Measurements from ENCODE around the gene CDC14B. TPM values are rescaled to one million over a fixed set of nuclear protein-coding genes. Genes with fewer than 3 reads are reported as not detected.
"Not testable (repeated sequence)": the region's sequence is repeated elsewhere in the genome, so short reads cannot be mapped to it uniquely, and the experiment has no call there.

CDC14B gene
- total and polyA plus RNA-seq, 2 donors from 2014 or later, result 9.1 to 19.6 TPM

DNA sequence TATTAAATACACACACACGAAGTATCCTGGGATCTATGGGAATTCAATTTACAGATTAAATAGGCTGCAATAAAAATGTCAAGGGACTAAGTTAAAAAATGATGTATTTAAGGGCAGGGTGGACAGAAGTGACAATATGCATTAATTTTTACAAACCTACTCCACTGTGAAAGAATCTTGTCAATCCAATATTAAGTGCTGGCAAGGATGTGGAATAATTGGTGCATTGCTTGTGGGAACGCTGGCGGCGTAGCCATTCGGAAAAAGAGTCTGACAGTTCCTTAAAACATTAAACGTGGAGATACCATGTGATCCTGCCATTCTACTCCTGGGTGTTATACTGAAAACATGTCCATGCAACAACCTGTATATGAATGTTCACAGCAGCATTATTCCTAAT, 4.2 kb downstream of the CDC14B start:
- TF ChIP-seq, protein P1, sequence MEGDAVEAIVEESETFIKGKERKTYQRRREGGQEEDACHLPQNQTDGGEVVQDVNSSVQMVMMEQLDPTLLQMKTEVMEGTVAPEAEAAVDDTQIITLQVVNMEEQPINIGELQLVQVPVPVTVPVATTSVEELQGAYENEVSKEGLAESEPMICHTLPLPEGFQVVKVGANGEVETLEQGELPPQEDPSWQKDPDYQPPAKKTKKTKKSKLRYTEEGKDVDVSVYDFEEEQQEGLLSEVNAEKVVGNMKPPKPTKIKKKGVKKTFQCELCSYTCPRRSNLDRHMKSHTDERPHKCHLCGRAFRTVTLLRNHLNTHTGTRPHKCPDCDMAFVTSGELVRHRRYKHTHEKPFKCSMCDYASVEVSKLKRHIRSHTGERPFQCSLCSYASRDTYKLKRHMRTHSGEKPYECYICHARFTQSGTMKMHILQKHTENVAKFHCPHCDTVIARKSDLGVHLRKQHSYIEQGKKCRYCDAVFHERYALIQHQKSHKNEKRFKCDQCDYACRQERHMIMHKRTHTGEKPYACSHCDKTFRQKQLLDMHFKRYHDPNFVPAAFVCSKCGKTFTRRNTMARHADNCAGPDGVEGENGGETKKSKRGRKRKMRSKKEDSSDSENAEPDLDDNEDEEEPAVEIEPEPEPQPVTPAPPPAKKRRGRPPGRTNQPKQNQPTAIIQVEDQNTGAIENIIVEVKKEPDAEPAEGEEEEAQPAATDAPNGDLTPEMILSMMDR (IDR thresholded peaks at IDR 0.05; ENCODE audit: borderline replicate concordance, extremely low read depth, insufficient read depth), result no peak
- no peak overlapping the region for H3K9ac ChIP-seq (ENCODE audit: low read length in 3 of 3)
- intact Hi-C loops (cut with DNase I), result no loop called here
- no peaks in the 10 kb centered on the region for H3K27me3 ChIP-seq (ENCODE audit: control insufficient read depth, insufficient read depth, low read length)
- DNase-seq, result no peak
- H3K4me3 ChIP-seq (ENCODE audit: low read length in 3 of 3), result no peak overlapping the region
- no peak overlapping the region for H3K27ac ChIP-seq (ENCODE audit: low read depth in 2 of 2, low read length in 2 of 2)
- no peak for FAIRE-seq
- H3K36me3 ChIP-seq (ENCODE audit: control insufficient read depth in 2 of 3, insufficient read depth in 3 of 3, low read length in 3 of 3), result no peaks in the 10 kb centered on the region
- H3K9me3 ChIP-seq (ENCODE audit: control insufficient read depth in 2 of 3, insufficient read depth in 1 of 3, low read length in 3 of 3), result no peaks in the 10 kb centered on the region
- H3K4me1 ChIP-seq (ENCODE audit: control insufficient read depth in 2 of 3, insufficient read depth in 2 of 3, low read depth in 1 of 3, low read length in 3 of 3), result peaks cover 0 to 4% (median 0%) of the 10 kb centered on the region in 3 donors

DNA sequence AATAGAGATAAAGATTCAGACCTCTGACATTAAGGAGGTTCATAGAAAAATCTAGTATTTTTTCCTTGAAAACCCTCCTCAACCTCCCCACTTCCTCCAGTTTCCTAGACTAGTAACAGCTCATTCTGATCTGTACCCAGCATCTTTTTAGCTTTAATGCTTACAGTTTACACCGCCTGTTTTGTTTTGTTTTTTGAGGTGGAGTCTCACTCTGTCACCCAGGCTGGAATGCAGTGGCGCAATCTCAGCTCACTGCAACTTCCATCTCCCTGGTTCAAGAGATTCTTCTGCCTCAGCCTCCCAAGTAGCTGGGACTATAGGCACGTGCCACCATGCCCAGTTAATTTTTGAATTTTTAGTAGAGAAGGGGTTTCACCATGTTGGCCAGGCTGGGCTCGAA, 5.0 kb downstream of the CDC14B start:
- H3K27me3 ChIP-seq (ENCODE audit: control insufficient read depth, insufficient read depth, low read length); H3K9me3 ChIP-seq (ENCODE audit: control insufficient read depth in 2 of 3, insufficient read depth in 1 of 3, low read length in 3 of 3); H3K4me1 ChIP-seq (ENCODE audit: control insufficient read depth in 2 of 3, insufficient read depth in 2 of 3, low read depth in 1 of 3, low read length in 3 of 3); H3K36me3 ChIP-seq (ENCODE audit: control insufficient read depth in 2 of 3, insufficient read depth in 3 of 3, low read length in 3 of 3); H3K4me3 ChIP-seq (ENCODE audit: low read length in 3 of 3); DNase-seq; FAIRE-seq; H3K9ac ChIP-seq (ENCODE audit: low read length in 3 of 3); H3K27ac ChIP-seq (ENCODE audit: low read depth in 2 of 2, low read length in 2 of 2); intact Hi-C loops (cut with DNase I): not testable (repeated sequence)

DNA sequence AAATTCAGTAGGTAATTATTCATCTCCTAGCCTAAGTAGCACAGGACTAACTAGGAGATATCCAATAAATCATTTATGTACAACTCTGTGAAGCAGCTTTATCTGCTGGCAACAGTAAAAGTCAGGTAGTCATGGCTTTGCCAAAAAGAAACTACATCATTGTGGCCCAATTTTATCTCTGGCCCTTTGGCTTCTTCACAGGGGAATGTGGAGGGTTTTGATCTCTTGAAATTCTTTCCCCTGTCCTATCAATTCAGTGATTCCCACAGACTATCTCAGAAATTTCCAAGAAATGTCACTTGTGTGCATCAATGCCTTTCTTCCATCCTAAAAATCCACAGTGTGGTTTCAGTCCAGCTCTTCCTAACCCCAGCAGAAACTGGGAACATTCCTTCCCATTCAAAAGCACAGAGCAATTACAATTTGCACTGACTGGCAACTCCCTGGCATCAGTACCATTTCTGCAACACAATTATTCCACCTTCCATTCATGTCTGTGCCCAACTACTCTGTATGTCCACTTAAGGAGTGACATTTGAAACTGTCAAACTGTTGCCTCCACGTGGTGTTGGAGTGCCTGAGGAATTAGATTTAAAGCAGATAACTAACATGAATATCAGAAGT, 6.6 kb downstream of the CDC14B start:
- H3K9ac ChIP-seq (ENCODE audit: low read length in 3 of 3), result no peak overlapping the region
- H3K9me3 ChIP-seq (ENCODE audit: control insufficient read depth in 2 of 3, insufficient read depth in 1 of 3, low read length in 3 of 3), result no peaks in the 10 kb centered on the region
- TF ChIP-seq, protein P1 (IDR thresholded peaks at IDR 0.05; ENCODE audit: borderline replicate concordance, extremely low read depth, insufficient read depth), result no peak
- intact Hi-C loops (cut with DNase I), result no loop called here
- H3K27me3 ChIP-seq (ENCODE audit: control insufficient read depth, insufficient read depth, low read length), result no peaks in the 10 kb centered on the region
- H3K4me1 ChIP-seq (ENCODE audit: control insufficient read depth in 2 of 3, insufficient read depth in 2 of 3, low read depth in 1 of 3, low read length in 3 of 3), result peaks cover 0 to under 1% (median 0%) of the 10 kb centered on the region in 3 donors
- no peak overlapping the region for H3K4me3 ChIP-seq (ENCODE audit: low read length in 3 of 3)
- H3K36me3 ChIP-seq (ENCODE audit: control insufficient read depth in 2 of 3, insufficient read depth in 3 of 3, low read length in 3 of 3), result no peaks in the 10 kb centered on the region
- FAIRE-seq, result no peak
- DNase-seq, result no peak
- H3K27ac ChIP-seq (ENCODE audit: low read depth in 2 of 2, low read length in 2 of 2), result no peak overlapping the region

DNA sequence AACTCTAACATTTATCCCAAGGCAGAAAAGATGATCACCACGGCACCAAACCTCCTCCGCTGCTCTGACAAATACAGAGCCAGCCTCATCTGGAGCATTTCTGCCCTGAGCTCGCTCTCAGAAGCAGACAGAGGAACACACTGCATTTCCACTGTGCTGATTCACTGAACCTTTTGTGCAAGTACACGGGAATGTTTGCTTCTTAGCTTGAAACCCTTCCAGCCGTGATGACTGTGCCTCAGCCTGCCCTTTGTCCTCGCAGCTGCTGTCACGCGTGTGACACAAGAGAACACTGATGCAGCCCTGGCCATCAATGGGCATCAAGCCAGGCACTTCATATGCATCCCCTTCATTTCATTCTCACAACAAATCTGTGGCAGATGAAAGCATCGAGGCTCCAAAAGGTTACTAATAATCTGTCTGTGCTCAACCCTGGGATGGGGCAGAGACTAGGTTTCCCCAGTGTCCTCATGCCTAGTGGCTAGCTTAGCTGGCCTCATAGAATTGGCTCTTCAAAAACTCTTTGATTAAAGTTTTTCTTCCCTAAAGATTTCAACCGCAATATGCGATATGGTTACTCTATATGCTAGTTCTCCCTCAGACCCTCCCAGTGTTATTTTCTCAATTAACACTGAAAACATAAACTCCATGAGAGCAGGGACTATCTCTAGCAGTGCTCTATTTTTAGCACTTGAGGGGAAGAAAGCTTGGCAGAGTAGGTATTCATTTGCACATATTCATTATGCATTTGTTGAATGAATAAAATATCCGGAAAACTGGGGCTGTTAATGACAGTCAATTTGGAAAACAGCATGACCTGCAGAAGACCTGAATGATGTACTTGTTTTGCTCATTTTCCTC, 7.3 kb downstream of the CDC14B start:
- TF ChIP-seq, protein P1 (IDR thresholded peaks at IDR 0.05; ENCODE audit: borderline replicate concordance, extremely low read depth, insufficient read depth), result no peak
- DNase-seq (peak in 2 of 5 donors; percentile 39 to 53), FAIRE-seq (no peak)
- H3K9me3 ChIP-seq (ENCODE audit: control insufficient read depth in 2 of 3, insufficient read depth in 1 of 3, low read length in 3 of 3), result no peaks in the 10 kb centered on the region
- no peaks in the 10 kb centered on the region for H3K36me3 ChIP-seq (ENCODE audit: control insufficient read depth in 2 of 3, insufficient read depth in 3 of 3, low read length in 3 of 3)
- no peak overlapping the region for H3K27ac ChIP-seq (ENCODE audit: low read depth in 2 of 2, low read length in 2 of 2)
- no peaks in the 10 kb centered on the region for H3K27me3 ChIP-seq (ENCODE audit: control insufficient read depth, insufficient read depth, low read length)
- H3K4me3 ChIP-seq (ENCODE audit: low read length in 3 of 3), result no peak overlapping the region
- intact Hi-C loops (cut with DNase I), result no loop called here
- H3K4me1 ChIP-seq (ENCODE audit: control insufficient read depth in 2 of 3, insufficient read depth in 2 of 3, low read depth in 1 of 3, low read length in 3 of 3), result no peaks in the 10 kb centered on the region
- no peak overlapping the region for H3K9ac ChIP-seq (ENCODE audit: low read length in 3 of 3)

Data from kidney (tissue), 14 donors.